ENCODE measurements around the gene CPED1.
"Not testable (repeated sequence)": the region's sequence is repeated elsewhere in the genome, so short reads cannot be mapped to it uniquely, and the experiment has no call there.

Gene CPED1

DNA sequence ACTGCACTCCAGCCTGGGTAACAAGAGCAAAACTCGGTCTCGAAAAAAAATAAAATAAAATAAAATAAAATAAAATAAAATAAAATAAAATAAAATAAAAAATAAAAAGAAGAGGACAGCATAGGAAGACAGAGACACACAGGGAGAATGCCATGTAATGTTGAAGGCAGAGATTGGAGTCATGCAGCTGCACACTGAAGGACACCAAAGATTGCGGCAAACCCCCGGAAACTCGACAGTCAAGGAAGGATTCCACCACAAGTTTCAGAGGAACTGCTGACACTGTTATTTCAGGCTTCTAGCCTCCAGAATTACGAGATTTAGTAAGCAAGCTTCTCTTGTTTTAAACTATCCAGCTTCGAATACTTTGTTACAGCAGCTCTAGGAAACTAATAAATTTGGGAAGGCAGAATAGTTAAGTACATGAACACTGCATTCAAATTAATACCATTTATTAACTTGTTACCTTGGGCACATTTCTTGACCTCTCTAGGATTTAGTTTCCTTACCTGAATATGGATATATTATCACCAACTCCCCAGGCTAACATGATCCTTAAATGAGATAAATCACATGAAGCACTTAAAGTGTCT lies 9.5 kb downstream of the CPED1 start:
- DNase-seq: no peak

DNA sequence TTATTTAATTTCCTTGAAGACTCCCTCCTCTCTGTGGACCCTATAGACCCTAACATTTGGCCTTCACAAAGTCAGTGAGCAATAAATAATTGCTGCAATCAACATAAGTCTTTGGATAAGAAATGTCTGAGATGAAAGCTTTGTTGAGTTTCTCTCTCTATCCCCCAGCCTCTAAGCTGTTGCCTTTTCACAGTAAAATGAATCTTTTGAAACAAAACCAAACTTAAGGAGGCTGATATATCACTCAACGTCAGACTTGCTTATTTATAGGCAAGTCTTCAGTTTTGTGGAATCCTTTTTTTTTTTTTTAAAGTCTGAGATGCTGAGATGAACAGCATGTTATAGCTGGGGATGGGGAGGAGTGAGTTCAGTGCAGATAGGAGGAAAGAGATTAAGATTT lies 10.0 kb downstream of the CPED1 start:
- no peak for DNase-seq

GRCh38 chr7:120998996-120999565 lies 10.6 kb downstream of the CPED1 start:
- DNase-seq: no peak

DNA sequence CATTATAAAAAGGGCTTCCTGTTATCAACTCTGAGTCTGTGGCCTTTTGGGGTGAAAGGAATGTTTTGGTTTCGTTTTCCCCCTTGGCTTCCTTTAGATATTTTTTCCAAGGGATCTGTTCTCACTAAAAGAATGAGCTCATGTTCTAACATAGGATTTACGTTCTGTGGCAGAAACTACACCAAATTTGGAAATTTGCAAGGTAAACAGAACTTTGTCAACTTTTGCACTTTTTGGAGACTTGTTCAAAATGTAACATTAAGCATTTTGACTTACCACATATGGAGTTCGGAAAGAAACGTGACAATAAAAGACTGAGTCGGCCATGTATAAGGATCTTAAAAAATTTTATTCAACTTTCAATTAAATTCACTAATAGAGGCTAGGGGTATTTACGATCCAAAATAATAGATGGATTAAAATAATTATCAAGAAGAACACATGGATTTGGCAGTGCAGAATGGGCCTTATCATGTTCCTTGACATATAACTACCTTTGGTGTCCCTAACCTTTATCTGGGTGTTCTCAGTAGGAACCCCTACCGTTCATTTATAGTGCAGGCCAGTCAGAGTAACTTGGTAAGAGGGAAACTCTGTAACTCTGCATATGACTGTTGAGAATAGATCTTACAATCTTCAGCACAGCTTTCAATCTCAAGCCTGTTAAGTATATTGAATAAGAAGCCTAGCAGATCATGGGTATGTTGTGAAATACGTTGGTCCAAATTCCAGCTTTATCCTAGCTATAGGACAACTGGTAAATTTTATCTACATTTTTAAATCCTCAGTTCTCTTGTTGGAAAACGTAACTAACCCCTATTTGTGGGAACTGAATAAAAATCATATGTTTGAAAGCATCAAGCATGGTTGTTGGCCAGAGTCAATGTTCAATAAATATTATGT lies 11.8 kb downstream of the CPED1 start:
- no peak for DNase-seq

DNA sequence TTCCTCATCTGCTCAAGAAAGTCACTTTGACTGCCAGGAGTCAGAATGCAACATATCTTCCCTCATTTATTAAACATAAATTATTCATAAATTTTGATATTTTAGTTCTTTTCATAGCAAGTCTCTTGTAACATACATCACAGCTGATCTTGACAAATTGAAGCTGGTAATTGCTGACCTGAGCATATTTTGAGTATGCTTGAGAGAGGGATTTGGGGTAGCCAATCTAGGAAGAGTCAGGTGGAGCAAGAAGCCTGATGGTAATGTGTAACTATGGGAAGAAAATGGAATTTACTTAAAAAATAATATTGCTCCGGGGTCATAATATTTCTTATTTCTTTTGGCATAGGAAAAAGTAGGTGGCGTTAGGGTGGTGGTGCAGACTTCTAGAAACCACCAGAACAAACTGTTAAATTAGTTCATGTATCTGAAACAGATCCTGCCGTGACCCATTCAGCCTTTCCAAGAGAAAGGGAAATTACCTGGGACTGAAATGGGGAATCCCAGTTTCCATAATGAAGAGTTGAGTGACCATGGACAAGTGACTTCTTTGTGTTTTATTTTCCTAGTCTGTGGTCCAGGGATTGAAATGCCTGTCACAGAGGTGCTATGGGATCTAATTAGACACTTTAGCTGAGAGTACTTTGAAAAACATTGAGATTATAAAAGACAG lies 12.9 kb downstream of the CPED1 start:
- DNase-seq: no peak

DNA sequence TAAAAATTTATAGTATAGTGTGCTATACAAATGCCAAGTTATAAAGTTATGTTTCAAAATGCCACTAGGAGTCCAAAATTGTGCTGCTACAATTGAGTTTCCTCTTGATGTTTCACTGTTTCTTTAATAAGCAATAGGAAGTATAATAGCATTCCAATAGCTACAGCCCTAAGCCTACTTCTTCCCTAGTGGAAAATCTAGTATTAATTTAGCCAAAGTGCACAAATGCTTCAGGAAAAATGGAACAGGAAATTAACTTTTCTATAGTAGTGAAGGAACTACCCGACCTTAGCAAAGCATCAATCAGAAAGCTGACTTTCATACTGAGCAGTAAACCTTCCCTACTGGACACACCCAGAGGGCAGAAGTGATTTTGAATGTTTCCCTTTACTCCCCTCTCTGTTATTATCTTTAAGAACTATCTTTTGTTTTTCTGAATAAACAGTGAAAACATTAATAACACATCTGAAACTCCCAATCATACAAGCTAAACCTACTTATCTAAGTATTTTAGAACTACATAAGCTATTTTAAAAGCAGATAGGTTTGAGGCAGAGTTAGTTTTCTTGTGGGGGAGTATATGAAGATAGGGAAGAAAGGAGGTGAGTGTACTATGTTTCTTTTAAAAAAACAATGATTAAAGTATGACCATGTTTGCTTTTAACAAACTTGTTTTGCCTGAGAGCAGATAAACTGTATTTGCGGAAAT lies 13.7 kb downstream of the CPED1 start:
- DNase-seq: no peak

DNA sequence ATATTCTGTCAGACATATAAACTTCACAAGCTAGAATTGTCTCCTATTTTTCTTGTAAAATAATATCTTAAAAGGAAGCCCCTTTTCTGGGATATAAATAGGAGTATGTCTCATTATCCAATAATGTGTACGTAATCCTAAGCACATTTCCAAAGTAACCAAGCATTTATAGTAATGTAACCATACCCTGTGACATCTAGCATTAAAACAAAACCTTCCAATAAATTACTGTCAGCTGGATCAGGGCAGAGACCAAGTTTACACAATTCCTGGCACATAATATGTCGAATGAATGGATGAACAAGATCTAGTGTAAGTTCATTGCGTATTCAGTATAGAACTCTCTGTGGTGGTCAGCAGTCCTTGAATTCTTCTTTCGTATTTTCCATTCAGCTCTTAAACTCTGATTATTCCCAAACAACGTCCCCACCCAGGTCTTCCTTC lies 14.3 kb downstream of the CPED1 start:
- DNase-seq: no peak

DNA sequence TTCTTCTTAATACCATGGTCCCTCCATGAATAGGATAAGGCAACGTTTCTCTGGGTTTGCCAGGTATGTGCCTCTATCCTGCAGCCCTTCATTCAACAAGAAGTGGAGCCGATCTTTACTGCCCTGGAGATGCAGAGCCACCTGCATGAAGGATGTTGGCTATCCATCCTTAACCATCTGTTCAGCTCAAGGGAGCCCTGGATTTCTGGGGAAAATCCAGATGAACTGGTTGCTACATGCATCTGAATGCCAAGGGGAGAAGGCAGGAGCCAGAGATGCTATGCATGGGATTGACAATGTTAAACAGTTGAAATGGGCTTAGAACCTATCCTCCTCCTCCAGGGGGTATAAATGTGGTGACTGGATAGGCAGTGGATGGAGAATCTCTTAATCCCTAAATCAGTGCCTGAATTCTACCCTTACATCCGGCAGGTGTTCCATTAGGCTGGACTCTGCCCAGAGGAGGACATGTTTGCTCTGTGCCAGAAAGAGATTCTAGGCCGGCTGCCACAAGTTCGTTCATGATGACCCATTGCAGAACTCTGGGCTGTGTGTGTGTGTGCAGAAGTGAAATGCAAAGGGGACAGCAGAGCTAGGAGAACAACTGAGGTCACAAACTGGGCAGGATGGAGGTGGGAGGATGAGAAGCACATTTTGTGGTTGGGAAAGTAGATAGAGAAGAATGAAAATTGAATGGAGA lies 15.6 kb downstream of the CPED1 start:
- DNase-seq: no peak

DNA sequence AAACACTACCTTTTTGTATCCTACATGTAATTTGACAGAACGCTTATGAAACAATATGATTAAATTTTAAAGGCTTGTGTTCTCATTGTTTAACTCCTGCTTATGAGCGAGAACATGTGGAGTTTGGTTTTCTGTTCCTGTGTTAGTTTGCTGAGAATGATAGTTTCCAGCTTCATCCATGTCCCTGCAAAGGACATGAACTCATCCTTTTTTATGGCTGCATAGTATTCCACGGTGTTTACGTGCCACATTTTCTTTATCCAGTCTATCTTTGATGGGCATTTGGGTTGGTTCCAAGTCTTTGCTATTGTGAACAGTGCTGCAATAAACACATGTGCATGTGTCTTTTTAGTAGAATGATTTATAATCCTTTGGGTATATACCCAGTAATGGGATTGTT lies 16.5 kb downstream of the CPED1 start:
- not testable (repeated sequence) for DNase-seq

GRCh38 chr7:121005996-121006584 lies 17.6 kb downstream of the CPED1 start:
- no peak for DNase-seq

DNA sequence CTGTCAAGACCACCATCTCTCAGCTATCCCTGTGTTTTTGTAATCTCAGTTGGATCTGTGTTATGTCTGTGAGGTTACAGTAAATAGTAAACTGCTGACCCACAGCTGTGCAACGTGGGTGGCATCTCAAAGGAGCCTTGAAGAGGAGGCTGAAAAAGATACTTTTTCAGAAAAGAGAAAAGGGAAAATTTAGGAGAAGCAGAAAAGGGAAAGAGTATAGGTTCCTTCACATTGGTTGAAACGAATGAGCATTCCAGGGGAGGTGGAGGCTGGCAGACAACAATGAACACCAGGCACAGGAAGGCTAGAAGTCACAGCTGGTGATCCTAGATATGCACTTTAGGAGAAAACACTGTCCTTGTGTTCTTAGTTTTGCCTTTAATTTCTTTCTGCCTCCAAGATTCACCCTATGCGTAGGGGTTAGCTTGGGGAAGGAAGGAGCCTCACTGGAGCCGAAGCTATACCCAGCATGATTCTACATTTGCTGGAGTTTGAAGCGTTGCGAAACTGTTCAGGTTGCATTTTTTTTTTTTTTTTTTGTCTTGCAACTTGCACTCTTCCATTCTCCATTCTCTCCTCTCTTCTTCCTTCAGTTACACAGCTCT lies 18.3 kb downstream of the CPED1 start:
- DNase-seq: no peak

- no peak for DNase-seq
Observed at GRCh38 chr7:121008816-121009215, 20.3 kb downstream of the CPED1 start.

DNA sequence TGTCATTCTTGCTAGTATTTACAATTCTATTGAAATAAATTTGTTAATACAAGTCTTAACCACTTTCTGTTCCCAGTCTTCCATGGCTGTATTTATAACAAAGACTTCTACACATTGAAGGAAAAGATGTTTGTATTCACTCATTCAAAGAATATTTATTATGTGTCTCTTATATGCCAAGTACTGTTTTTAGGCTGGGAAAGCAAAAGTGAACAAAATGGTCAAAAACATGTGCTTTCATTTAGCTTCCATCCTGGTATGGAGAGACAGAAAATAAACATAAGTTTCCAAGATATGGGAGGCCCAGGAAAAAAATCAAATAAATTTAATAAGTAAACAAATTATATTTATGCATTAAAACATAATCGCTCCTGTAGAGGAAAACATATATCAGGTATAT lies 22.9 kb downstream of the CPED1 start:
- DNase-seq: no peak

- no peak for DNase-seq
Observed at GRCh38 chr7:121012170-121012874, 23.8 kb downstream of the CPED1 start.

DNA sequence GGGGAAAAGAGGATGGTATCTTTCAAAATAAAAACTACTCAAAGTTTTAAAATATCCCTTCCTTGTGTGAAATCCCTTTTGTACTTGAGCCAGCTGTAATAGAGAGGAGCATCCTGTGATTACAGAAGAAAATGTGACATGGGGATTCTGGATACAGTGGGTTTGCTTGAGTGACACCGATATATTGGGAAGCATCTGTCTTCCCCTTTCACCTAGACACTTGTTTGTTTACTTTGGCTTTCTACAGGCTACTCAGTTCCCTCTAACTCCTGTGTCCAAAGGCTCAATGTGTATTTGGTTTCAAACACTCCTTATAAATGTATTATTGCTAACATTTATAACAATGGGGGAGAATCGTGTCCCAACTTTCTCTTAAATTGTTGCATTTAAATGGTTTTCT lies 24.4 kb downstream of the CPED1 start:
- DNase-seq: no peak

DNA sequence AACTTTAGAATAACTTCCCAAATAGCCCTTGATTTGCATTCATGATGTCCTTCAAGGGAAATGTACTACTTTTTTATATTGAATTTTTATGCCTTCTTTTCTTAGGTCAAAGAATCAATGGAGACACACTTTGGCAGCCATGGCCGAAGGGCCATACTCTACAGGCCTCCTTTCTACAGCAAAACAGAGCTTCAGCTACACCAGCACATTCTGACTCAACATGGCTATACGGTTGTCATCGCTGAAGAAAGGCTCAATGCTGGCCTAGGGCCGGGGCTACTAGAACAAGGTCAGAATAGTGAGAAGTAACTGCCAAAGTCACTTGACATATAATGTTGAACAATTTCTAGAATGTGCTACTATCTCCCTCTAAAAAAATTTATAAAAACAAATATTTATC lies 27.0 kb downstream of the CPED1 start:
- no peak for DNase-seq

- DNase-seq: no peak
Observed at GRCh38 chr7:121016966-121017365, 28.5 kb downstream of the CPED1 start.

DNA sequence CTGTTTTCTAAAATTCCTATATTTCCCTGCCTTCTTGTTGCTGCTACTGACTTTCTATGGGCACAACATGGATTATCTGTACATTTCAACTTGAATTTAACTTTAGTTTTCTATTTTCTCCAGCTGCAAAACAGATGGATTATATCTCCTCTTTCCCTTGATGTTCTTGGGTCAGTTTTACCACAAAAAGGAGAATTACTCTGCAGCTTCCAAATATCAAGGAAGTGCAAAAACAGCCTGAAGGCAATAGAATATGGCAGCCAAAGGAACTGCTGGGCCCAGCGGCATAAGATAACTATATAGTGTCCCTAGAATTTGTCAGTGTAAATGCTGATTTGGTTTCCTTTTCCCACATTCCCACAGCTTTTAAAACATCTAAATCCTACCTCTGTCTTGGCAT lies 29.1 kb downstream of the CPED1 start:
- no peak for DNase-seq

DNA sequence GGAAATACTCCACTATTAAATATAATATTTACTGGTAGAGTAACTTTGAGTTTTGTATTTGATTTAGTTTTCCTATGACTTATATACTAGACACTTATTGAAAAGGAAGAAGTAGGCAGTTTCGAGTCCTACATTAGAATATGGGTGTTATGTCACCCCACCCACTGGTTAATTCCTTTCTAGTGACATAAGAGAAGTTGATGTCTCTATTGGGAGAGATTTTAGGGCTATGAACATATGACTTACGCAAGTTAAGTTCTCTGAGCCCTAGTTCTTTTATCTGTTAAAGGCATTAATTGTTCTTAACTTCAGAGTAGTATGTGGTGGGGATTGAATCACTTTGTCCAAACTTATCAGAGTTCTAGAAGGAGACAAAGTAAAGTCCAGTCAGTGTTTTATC lies 30.5 kb downstream of the CPED1 start:
- DNase-seq: no peak

GRCh38 chr7:121020249-121020988 lies 31.9 kb downstream of the CPED1 start:
- DNase-seq: peak; percentile 42

Measured in kidney glomerular epithelial cell (primary cell).